Ishikawa (cell line): ENCODE results near the gene KIF3A.

Experiments
- CEBPB ChIP-seq: IDR thresholded peaks from 2 replicates; pipeline ENCODE4 v1.6.1; 2012
- CREB1 ChIP-seq: IDR thresholded peaks from 2 replicates; pipeline ENCODE4 v1.6.1; 2012; ENCODE audit warnings: low read depth
- EGR1 ChIP-seq: IDR thresholded peaks from 2 replicates; pipeline ENCODE4 v1.6.1; 2012
- EP300 ChIP-seq: IDR thresholded peaks from 2 replicates; pipeline ENCODE4 v1.6.1; 2012; ENCODE audit warnings: borderline replicate concordance
- FOXM1 ChIP-seq: IDR thresholded peaks from 2 replicates; pipeline ENCODE4 v1.6.1; 2012; ENCODE audit warnings: low read depth, borderline replicate concordance
- MAX ChIP-seq: IDR thresholded peaks from 2 replicates; pipeline ENCODE4 v1.6.1; 2012
- NFIC ChIP-seq: IDR thresholded peaks from 2 replicates; pipeline ENCODE4 v1.6.1; 2012
- RAD21 ChIP-seq: IDR thresholded peaks from 2 replicates; pipeline ENCODE4 v1.6.1; 2012; ENCODE audit warnings: low read depth
- REST ChIP-seq: IDR thresholded peaks from 2 replicates; pipeline ENCODE4 v1.6.1; 2012; ENCODE audit warnings: low read depth, mild to moderate bottlenecking
- TAF1 ChIP-seq: IDR thresholded peaks from 2 replicates; pipeline ENCODE4 v1.6.1; 2012; ENCODE audit warnings: low read depth, mild to moderate bottlenecking
- TCF12 ChIP-seq: IDR thresholded peaks from 2 replicates; pipeline ENCODE4 v1.6.1; 2012; ENCODE audit warnings: low read depth
- TEAD4 ChIP-seq: IDR thresholded peaks from 2 replicates; pipeline ENCODE4 v1.6.1; 2012
- USF1 ChIP-seq: IDR thresholded peaks from 2 replicates; pipeline ENCODE4 v1.6.1; 2012
- YY1 ChIP-seq: IDR thresholded peaks from 2 replicates; pipeline ENCODE4 v1.6.1; 2012; ENCODE audit warnings: low read depth
- ZBTB7A ChIP-seq: IDR thresholded peaks from 2 replicates; pipeline ENCODE4 v1.6.1; 2012; ENCODE audit warnings: low read depth

Gene KIF3A

GRCh38 chr5:132747616-132748440, 10.5 kb upstream of the KIF3A start:
- TF ChIP-seq ZBTB7A = no peak

- TF ChIP-seq ZBTB7A = 0 out of 2 replicates have a peak, but pooled peaks have one; percentile 27
- peak; percentile 57 for TF ChIP-seq RAD21
- TF ChIP-seq TAF1 = no peak
Measured at GRCh38 chr5:132746954-132747615, 9.7 kb upstream of the KIF3A start, which contains the start of gene CCNI2. CCNI2 (plus strand) TSS chr5:132747426; CDS start chr5:132747496, 70 bp downstream.

- TF ChIP-seq YY1 (no peak), TCF12 (no peak), EP300 (no peak), EGR1 (no peak), TEAD4 (no peak), CREB1 (no peak), CEBPB (no peak), FOXM1 (no peak), NFIC (no peak), TAF1 (no peak), RAD21 (no peak), ZBTB7A (no peak), MAX (no peak)
Measured at GRCh38 chr5:132746592-132746953, 9.2 kb upstream of the KIF3A start.

GRCh38 chr5:132744659-132745058, 7.3 kb upstream of the KIF3A start:
- TF ChIP-seq TCF12 (no peak), YY1 (no peak), USF1 (no peak), MAX (no peak), RAD21 (no peak), FOXM1 (no peak), CREB1 (no peak), EGR1 (no peak), EP300 (no peak), TAF1 (no peak), ZBTB7A (no peak)

GRCh38 chr5:132742626-132743025, 5.3 kb upstream of the KIF3A start:
- TF ChIP-seq MAX = no peak
- TF ChIP-seq TAF1 = no peak
- TF ChIP-seq YY1 = no peak
- TF ChIP-seq REST = no peak
- no peak for TF ChIP-seq TCF12
- no peak for TF ChIP-seq FOXM1
- no peak for TF ChIP-seq USF1
- no peak for TF ChIP-seq RAD21
- TF ChIP-seq CEBPB = no peak
- TF ChIP-seq EP300 = no peak
- no peak for TF ChIP-seq NFIC
- TF ChIP-seq EGR1 = no peak
- no peak for TF ChIP-seq CREB1
- TF ChIP-seq TEAD4 = no peak
- no peak for TF ChIP-seq ZBTB7A

GRCh38 chr5:132742158-132742557, 4.8 kb upstream of the KIF3A start:
- TF ChIP-seq TCF12 (no peak), CEBPB (no peak)

GRCh38 chr5:132739232-132739631, 1.9 kb upstream of the KIF3A start:
- no peak for TF ChIP-seq FOXM1
- TF ChIP-seq TAF1 = no peak
- TF ChIP-seq MAX = no peak
- no peak for TF ChIP-seq TCF12
- no peak for TF ChIP-seq TEAD4
- no peak for TF ChIP-seq EP300
- TF ChIP-seq ZBTB7A = no peak
- no peak for TF ChIP-seq EGR1
- no peak for TF ChIP-seq USF1
- TF ChIP-seq CEBPB = no peak
- no peak for TF ChIP-seq YY1
- TF ChIP-seq RAD21 = no peak
- no peak for TF ChIP-seq NFIC
- no peak for TF ChIP-seq REST
- no peak for TF ChIP-seq CREB1
